Osteoblast (primary cell): Measurements from ENCODE around the gene CYP4B1. TPM values are rescaled to one million over a fixed set of nuclear protein-coding genes. Genes with fewer than 3 reads are reported as not detected.

ENCODE experiments used
- DNase-seq: peaks from one replicate; pipeline ENCODE4 v3.0.0; 2011; ENCODE audit warnings: low spot score, mixed read lengths; ENCODE audit not compliant: insufficient read length; ENCODE audit errors: missing footprints
- H2AFZ ChIP-seq: 2 replicates; pipeline ENCODE4 v1.6.0; 2011; ENCODE audit warnings: mild to moderate bottlenecking, low read length
- H3K27ac ChIP-seq: 2 replicates; pipeline ENCODE4 v1.5.1; 2011; ENCODE audit warnings: mild to moderate bottlenecking, low read depth, low read length, moderate library complexity
- H3K27me3 ChIP-seq: 2 replicates; pipeline ENCODE4 v1.6.0; 2012; ENCODE audit warnings: mild to moderate bottlenecking, control low read depth, inconsistent platforms, low read length, moderate library complexity; ENCODE audit not compliant: insufficient read depth
- H3K36me3 ChIP-seq: 2 replicates; pipeline ENCODE4 v1.5.1; 2011; ENCODE audit warnings: mild to moderate bottlenecking, low read length, control low read depth, moderate library complexity; ENCODE audit not compliant: insufficient read depth
- H3K4me1 ChIP-seq: 2 replicates; pipeline ENCODE4 v1.5.1; 2011; ENCODE audit warnings: mild to moderate bottlenecking, low read length, control low read depth, moderate library complexity; ENCODE audit not compliant: insufficient read depth
- H3K4me2 ChIP-seq: 2 replicates; pipeline ENCODE4 v1.6.0; 2011; ENCODE audit warnings: mild to moderate bottlenecking, low read length; ENCODE audit not compliant: insufficient read depth
- H3K4me3 ChIP-seq: fragments of 200-600 bp; sonication (generic); 3 replicates; pipeline ENCODE4 v1.5.1; 2012; ENCODE audit warnings: mild to moderate bottlenecking, low read length, inconsistent platforms; ENCODE audit not compliant: insufficient read depth
- H3K79me2 ChIP-seq: 2 replicates; pipeline ENCODE4 v1.6.0; 2012; ENCODE audit warnings: mild to moderate bottlenecking, low read length, control low read depth, inconsistent platforms; ENCODE audit not compliant: insufficient read depth
- H3K9me3 ChIP-seq: 2 replicates; pipeline ENCODE4 v1.5.1; 2011; ENCODE audit warnings: low read depth, low read length, control low read depth
- H4K20me1 ChIP-seq: 2 replicates; pipeline ENCODE4 v1.6.0; 2012; ENCODE audit warnings: mild to moderate bottlenecking, low read length, control low read depth; ENCODE audit not compliant: insufficient read depth
- CTCF ChIP-seq: IDR thresholded peaks from 2 replicates; pipeline ENCODE4 v1.5.1; 2011; ENCODE audit warnings: mild to moderate bottlenecking, low read depth, low read length, moderate library complexity; ENCODE audit errors: extremely low read depth
- total RNA-seq: library from RNA; depleted of rRNA; stranded (reverse); fragments of >200 nt; gene quantifications from 2 replicates; pipeline ENCODE4 v1.2.3, GENCODE V29; 2012

The CYP4B1 gene
- total RNA-seq, 1 donor = not detected

GRCh38 chr1:46813858-46814396 lies 15.1 kb downstream of the CYP4B1 start:
- Histone ChIP-seq H3K4me1 (no peaks in the 10 kb centered on the region), H3K36me3 (no peaks in the 10 kb centered on the region), H3K4me2 (no peak overlapping the region), H3K4me3 (no peak overlapping the region), H3K79me2 (no peaks in the 10 kb centered on the region), H2AFZ (no peak overlapping the region), H4K20me1 (no peaks in the 10 kb centered on the region), H3K27ac (no peak overlapping the region), H3K9me3 (no peaks in the 10 kb centered on the region), H3K27me3 (no peaks in the 10 kb centered on the region)
- no peak for DNase-seq
- no peak for TF ChIP-seq CTCF

- H3K27me3 ChIP-seq = no peaks in the 10 kb centered on the region
- no peaks in the 10 kb centered on the region for H3K9me3 ChIP-seq
- TF ChIP-seq CTCF = no peak
- H3K27ac ChIP-seq = no peak overlapping the region
- H2AFZ ChIP-seq = no peak overlapping the region
- H3K36me3 ChIP-seq = no peaks in the 10 kb centered on the region
- H3K4me2 ChIP-seq = no peak overlapping the region
- no peak for DNase-seq
- no peak overlapping the region for H3K4me3 ChIP-seq
- H4K20me1 ChIP-seq = no peaks in the 10 kb centered on the region
- no peaks in the 10 kb centered on the region for H3K79me2 ChIP-seq
- no peaks in the 10 kb centered on the region for H3K4me1 ChIP-seq
Observed at GRCh38 chr1:46815133-46815532, 16.3 kb downstream of the CYP4B1 start.

- H3K36me3 ChIP-seq = no peaks in the 10 kb centered on the region
- H3K27me3 ChIP-seq = no peaks in the 10 kb centered on the region
- H4K20me1 ChIP-seq = no peaks in the 10 kb centered on the region
- H3K4me3 ChIP-seq = no peak overlapping the region
- H3K27ac ChIP-seq = no peak overlapping the region
- H3K9me3 ChIP-seq = no peaks in the 10 kb centered on the region
- H2AFZ ChIP-seq = no peak overlapping the region
- TF ChIP-seq CTCF = no peak
- no peaks in the 10 kb centered on the region for H3K79me2 ChIP-seq
- H3K4me2 ChIP-seq = no peak overlapping the region
- H3K4me1 ChIP-seq = no peaks in the 10 kb centered on the region
- DNase-seq = no peak
Observed at GRCh38 chr1:46816930-46817329, 18.1 kb downstream of the CYP4B1 start.

GRCh38 chr1:46817814-46818213 lies 19.0 kb downstream of the CYP4B1 start:
- TF ChIP-seq CTCF = no peak
- Histone ChIP-seq H2AFZ (no peak overlapping the region), H3K4me2 (no peak overlapping the region), H4K20me1 (no peaks in the 10 kb centered on the region), H3K4me3 (no peak overlapping the region), H3K9me3 (no peaks in the 10 kb centered on the region), H3K27me3 (no peaks in the 10 kb centered on the region), H3K79me2 (no peaks in the 10 kb centered on the region), H3K36me3 (no peaks in the 10 kb centered on the region), H3K4me1 (no peaks in the 10 kb centered on the region), H3K27ac (no peak overlapping the region)
- no peak for DNase-seq
